ENCODE results near the gene SCGB1C2.
A peak's percentile ranks its signal among the peaks of the same experiment; 100 is the strongest.
"Not testable (repeated sequence)": the region's sequence is repeated elsewhere in the genome, so short reads cannot be mapped to it uniquely, and the experiment has no call there.

The SCGB1C2 gene

GRCh38 chr17:137166-137807 is at the start of gene SCGB1C2:
Gene SCGB1C2 (plus strand): TSS chr17:137569. CDS start chr17:137591, 22 bp downstream.
- DNase-seq (ENCODE audit: low read depth) = not testable (repeated sequence)

- not testable (repeated sequence) for DNase-seq (ENCODE audit: low read depth)
These were observed 24.3 kb upstream of the SCGB1C2 start for GRCh38 chr17:113111-113510.

DNA sequence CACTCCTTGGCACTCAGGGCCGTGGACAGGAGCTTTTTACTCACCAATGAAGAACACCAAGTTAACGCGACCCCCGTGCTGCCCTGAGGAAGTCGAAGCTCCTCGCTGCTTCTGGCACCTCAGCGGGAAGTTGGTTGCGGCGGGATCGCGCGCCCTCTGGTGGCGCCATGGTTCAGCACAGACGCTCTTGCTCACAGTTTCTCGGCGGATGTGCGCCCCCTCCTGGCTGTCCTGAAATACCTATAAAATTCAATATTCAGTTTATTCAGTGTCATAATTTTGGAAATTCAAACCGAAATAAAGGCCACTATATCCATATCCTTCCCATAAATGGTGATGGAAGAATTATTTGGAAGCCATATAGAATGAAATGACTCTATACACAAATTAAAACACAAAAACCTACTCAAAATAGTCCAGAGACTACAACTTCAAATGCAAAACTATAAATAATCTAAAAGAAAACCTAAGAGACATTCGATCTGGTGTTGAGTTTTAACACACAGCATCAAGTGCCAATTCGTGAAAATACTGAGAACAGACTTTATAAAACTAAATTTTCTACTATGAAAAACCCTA is 18.9 kb upstream of the SCGB1C2 start:
- not testable (repeated sequence) for DNase-seq (ENCODE audit: low read depth)

GRCh38 chr17:133932-134331 is 3.4 kb upstream of the SCGB1C2 start:
- DNase-seq (ENCODE audit: low read depth) = not testable (repeated sequence)

DNA sequence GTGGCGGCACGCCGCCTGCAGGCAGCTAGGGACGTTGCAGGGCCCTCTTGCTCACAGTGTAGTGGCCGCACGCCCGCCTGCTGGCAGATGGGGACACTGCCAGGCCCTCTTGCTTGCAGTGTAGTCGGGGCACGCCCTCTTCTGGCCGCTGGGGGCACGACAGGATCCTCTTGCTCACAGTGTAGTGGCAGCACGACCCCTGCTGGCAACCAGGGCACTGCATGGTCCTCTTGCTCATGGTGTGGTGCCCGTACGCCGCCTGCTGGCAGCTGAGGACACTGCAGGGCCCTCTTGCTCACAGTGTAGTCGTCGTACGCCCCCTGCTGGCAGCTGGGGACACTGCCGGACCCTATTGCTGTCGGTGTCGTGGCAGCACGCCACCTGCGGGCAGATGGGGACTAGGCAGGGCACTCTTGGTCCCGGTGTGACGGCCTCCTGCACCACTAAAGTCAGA is 3.0 kb upstream of the SCGB1C2 start:
- DNase-seq (ENCODE audit: low read depth) = not testable (repeated sequence)

DNA sequence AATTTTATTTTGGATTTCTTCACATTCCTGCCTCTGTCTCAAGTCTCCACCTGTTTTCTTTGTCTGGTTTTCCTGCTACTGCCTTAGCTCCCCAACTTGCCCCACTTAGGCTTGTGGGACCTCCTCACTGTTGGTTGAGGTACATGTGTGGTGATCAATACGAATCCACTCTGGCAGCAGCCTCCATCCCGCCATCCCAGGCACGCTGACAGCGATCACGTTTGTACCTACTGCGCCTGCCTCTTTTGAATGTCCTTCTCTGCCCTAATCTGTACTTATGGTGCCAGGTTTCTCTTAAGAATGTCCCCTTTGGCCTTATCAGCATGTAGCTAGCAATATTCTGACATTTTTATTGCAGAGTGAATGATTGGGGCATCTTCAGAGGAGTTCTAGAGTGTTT is 2.3 kb upstream of the SCGB1C2 start:
- DNase-seq (ENCODE audit: low read depth) = not testable (repeated sequence)

- DNase-seq (ENCODE audit: low read depth) = not testable (repeated sequence)
These were observed 1.5 kb upstream of the SCGB1C2 start for GRCh38 chr17:135895-136294.

DNA sequence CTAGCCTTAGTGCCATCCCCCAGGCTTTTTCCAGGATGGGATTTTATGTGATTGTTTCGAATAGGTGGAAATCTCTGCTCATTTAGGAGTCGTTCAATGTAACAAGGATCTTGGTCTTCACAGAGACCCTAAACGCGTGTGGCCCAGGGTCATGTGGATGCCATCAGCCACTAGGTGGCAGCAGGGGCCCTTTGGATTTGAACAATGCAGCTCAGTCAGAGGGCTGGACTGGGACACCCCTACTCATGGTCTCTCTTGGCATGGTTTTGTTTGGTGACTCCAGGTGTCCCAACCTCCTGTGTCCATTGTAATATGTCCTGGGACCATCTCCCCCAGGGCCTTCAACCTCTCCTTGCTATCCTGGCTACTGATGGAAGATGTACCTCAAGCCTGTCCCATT is 838 bp upstream of the SCGB1C2 start:
- peak; percentile 30 for DNase-seq (ENCODE audit: low read depth)

GRCh38 chr17:139401-140205 is 2.2 kb downstream of the SCGB1C2 start:
- DNase-seq (ENCODE audit: low read depth) = not testable (repeated sequence)

DNA sequence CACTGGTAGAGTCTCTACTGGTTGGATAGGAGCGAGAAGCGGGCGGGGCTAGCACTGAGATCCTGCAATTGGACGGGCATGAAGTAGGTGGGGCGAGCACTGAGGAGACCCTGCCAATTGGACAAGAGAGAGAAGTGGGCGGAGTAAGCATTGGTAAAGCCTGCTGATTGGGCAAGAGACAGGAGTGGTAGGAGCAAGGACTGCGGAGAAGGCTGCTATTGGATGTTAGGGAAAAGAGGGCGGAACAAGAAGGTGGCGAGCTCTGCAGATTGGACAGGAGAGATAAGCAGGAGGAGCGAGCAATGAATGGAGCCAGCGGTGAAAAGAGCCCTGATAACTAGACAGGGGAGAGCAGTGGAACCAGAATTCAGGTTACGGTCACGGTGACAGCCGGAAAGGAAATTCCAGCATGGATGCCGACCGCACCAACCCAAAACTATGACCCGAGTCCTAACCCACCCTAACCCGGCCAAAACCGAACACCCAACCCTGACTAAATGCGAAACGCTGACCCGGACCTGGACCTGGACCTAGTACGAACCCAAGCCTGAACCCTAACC is 4.8 kb downstream of the SCGB1C2 start:
- DNase-seq (ENCODE audit: low read depth) = no peak

GRCh38 chr17:142876-143784 is 5.8 kb downstream of the SCGB1C2 start:
- DNase-seq (ENCODE audit: low read depth) = no peak

DNA sequence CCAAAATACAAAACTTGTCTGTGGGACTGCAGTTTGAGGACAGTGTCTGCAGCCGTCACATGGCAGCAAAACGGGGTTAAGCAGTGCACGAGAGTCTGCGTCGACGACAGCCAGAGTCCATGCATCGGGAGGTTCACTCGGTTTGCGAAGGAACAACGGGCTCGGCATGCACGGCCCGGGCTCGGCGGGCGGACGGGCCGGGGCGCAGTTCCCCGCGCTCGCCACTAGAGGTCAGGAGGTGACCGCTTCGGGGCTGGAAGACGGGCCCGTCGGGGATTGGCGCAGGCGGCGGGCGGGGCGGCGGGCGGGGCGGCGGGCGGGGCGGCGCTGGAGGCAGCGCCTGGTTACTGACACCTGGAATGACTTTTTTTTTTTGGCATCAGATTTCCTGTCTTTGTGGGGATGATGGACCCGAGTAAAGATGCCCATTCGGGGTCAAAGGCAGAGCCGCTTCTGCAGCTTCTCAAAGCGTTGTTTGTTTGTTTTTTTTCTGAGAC is 6.5 kb downstream of the SCGB1C2 start:
- DNase-seq (ENCODE audit: low read depth) = peak; percentile 69

DNA sequence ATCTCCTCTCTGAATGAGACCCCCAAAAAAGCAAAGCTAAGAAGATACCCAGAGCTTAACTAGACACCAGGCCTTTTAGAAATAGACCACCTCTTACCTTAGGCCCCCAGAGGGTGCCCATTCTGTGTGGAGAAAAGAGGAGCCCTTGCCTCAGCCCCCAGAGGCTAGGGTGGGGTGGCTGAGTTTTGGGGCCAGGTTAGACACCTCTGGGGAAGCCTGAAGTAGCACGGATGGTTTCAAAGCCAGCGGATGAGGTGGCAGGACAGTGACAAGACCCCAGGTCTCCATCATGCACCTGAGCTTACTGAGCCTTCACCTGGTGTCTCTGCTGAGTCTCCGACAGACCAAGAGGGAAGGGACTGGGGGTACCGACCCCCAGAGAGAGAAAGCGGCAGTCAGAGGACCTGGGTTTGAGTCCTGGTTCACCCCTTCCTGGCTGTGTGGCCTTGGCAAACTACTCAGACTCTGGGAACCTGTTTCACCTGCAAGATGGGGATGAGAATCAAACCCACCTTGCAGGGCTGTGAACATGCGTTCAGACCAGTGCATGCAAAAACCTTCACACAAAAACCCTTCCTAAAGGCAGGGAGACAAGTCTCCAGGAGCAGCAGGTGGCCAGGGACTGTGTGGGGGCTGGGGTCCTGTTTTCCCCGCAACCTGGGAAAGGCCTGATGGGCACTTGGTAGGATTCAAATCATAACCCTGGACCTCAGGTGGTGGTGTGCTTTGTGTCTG is 7.7 kb downstream of the SCGB1C2 start:
- DNase-seq (ENCODE audit: low read depth) = no peak

DNA sequence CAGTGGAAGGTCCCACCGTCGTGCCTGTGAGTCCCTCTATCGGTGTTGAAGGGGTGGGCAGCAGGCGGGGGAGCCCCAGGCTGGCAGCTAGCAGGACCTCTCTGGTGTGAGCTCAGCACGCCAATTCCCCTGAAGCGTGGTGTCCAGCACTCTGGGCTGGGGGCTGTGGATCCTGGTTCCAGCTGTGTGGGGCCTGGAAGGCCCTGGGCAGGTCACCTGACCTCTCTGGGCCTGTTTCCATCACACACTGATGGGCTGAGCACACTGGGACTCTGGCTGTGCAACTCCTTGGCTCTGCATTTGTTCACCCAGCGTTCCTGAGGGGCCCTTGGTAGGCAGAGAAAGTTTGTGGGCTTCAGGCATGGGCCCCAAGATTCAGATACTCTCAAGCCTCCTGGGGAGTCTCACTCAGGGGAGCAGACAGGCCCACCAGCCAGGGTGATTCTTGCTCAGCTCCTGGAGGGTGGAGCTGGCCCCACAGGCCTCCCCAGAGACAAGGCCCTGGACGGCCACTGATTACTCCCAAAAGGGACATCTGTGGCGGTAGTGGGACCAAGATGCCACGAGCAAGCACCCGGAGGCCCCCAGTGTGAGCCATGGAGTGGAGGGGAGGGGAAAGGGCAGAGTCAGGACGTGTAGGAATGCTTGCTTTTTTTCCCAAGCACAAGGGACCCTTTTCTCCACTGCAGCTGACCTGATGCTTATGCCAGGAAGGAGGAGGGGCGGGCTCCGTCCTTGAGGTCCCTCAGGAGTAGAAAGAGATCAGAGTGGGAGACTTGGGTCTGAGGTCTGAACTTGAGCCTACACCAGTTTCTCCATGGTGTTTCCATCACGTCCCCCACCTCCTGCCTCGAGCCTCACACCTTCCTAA is 8.5 kb downstream of the SCGB1C2 start:
- DNase-seq (ENCODE audit: low read depth) = no peak

GRCh38 chr17:146546-146945 is 9.2 kb downstream of the SCGB1C2 start:
- DNase-seq (ENCODE audit: low read depth) = no peak

DNA sequence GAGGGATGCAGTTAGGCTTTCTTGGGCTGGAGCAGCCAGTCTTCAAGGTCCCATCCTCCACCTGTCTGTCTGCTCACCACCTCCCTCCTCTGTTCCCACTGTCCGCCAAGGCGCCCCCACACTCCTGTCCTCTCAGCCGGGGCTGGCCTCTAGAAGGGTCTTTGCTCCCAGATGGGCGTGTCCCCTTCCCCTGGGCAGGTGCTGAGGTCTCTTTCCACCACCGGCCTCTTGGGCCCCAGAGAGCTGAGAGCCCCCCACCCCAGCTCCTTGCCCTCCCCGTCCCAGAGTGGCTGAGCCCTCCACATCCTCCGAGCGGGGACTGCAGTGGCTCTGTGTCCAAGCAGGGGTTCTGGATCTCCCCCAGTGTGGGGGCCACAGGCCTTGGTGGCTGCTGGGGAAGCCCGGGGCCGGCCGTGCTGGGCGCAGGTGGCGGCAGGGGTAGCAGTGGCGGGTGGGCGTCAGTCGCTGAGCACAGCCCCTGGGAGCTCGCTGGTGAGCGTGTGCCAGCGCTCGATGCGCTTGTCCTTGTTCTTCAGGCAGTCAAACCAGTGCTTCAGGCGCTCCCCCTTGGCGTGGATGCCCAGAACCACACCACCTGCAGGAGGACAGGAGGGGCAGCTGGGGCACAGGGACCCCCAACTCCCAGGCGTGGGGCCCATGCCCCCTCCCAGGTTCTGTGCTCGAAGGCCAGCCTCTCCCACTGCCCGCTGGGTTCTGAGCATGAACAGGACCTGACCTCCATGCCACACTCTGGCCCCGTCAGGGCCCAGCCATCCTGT is 9.8 kb downstream of the SCGB1C2 start:
- no peak for DNase-seq (ENCODE audit: low read depth)

DNA sequence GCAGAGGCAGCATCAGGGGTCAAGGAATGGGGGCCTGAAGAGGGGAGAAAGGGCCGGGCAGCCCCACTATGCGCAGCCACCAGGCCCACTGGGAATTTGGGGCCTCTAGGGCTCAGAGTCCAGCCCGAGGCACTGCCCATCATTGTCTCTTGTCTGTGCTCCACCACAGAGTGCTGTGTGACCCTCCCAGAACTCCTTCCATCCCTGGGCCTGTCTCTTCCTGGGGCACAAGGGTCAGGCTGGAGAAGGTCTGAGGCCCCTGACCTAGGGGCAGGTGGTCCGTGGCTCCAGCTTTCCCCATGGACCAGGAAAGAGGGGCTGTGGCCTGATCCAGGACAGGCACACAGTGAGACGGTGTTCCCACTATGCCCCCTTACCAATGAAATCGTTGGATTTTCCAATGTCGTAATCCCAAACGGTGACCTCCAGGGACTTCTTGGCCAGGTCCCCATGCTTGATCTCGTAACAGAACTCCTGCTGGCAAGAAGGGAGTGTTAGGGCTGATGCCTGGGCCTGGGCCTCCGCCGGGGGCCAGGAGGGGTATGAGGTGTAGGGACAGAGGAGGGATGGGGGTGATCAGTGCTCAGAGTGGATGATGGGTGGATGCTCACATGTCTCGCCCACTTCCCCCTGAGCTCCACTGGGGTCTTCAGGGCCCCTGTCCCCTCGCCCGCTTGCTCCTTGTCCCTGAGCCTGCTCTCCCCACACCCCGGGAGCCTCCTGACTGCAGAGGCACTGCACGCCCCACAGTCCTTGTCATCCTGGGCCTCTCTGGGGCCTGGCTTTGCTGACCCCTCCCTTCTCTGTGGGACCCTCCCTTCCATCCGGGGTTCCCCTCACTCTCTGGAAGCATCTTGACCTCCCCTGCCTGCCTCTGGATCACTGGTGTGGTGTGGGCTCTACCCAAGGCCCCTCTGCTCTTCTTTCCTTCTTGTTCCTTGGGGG is 10.7 kb downstream of the SCGB1C2 start:
- DNase-seq (ENCODE audit: low read depth) = no peak

DNA sequence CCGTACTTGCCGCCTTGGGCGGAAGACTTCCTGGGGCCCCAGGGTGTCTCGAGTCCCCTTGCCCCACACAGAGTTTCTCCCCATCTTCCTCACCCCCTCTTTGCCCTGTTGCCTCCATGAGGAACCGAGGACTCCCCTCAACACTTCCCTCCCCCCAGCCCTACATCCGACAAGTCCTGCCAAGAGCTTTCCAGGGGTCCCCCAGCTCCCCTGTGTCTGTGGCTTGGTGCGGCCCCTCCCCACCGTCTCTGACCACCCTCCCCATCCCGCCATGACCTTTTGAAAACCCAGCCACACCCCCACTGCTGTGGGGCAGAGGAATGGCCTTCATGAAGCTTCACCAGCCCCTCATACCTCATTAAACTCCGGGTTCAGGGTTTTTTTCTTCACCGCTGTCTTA is 11.4 kb downstream of the SCGB1C2 start:
- DNase-seq (ENCODE audit: low read depth) = no peak

Measured in stimulated activated CD8-positive, alpha-beta memory T cell treated with anti-CD3 and anti-CD28 coated beads, Interleukin-12 subunit alpha, Interleukin-12 subunit beta, amount 100 ng/mL, for 4 hours (primary cell).